Measurements from ENCODE around the gene PPID.

DNA sequence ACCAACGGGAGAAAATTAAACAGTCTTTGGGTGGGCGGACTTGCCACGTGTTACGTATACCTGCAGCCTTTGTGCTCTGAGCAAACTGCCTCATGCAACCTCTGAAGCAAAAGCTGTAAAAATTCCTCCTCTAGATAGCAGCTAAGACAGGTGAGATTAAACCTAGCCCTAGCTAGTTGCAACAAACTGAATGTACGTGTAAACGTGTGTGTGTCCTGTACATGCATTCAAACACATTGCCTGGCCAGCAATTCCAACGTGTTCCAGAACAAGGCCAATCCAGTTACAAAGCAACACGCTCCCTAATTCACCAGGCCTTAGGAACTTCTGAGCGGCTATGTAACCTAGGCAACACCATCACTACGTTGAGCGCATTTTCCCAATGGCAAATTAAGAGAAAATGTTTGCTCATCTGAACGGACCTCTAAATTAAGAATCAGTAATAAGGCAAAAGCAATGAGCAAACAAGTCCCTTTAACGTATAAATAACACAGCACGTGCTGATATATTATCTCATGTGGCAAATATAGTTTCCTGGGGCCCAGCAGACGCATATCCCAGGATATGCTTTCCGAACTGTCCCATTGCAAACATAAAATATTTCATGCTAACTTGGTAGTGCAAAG lies 792 bp downstream of the PPID start:
- TF ChIP-seq POLR2A (IDR thresholded peaks at IDR 0.05): no peak
- no peak for TF ChIP-seq POLR2AphosphoS5 (IDR thresholded peaks at IDR 0.05)
